HG03354 (cell line): Measurements from ENCODE around the gene DPEP1.
"Not testable (repeated sequence)": the region's sequence is repeated elsewhere in the genome, so short reads cannot be mapped to it uniquely, and the experiment has no call there.

Experiments
- ATAC-seq: cut with Tn5 transposase; IDR thresholded peaks from one replicate; pipeline ENCODE4 v1.9.1; 2021; ENCODE audit warnings: mild to moderate bottlenecking; ENCODE audit not compliant: unreplicated experiment, poor library complexity, severe bottlenecking

The DPEP1 gene

GRCh38 chr16:89670496-89671431 lies 57.3 kb downstream of the DPEP1 start:
- no peak for ATAC-seq

GRCh38 chr16:89671565-89671964 lies 58.1 kb downstream of the DPEP1 start:
- not testable (repeated sequence) for ATAC-seq

- no peak for ATAC-seq
Measured at GRCh38 chr16:89672177-89672941, 58.9 kb downstream of the DPEP1 start.

- no peak for ATAC-seq
Measured at GRCh38 chr16:89678258-89678657, 64.8 kb downstream of the DPEP1 start.

GRCh38 chr16:89685916-89686315 lies 72.5 kb downstream of the DPEP1 start:
- no peak for ATAC-seq

- peak; percentile 82 for ATAC-seq
Measured at GRCh38 chr16:89686520-89687091, 73.2 kb downstream of the DPEP1 start, which contains the start of gene CDK10. TSS of gene CDK10 (plus strand) at chr16:89686689. CDS start at chr16:89686711, 22 bp downstream.

- peak; percentile 56 for ATAC-seq
Measured at GRCh38 chr16:89687092-89687940, 73.9 kb downstream of the DPEP1 start.
